Astrocyte (in vitro differentiated cells and primary cell): ENCODE measurements around the gene PEAK1.

Experiments used
- CTCF ChIP-seq: IDR thresholded peaks from 2 replicates; pipeline ENCODE4 v1.5.1; 2011; ENCODE audit warnings: low read depth, mild to moderate bottlenecking, inconsistent platforms, low read length, moderate library complexity; ENCODE audit not compliant: insufficient read depth
- EZH2 ChIP-seq: IDR thresholded peaks from 2 replicates; pipeline ENCODE4 v1.6.1; 2012; ENCODE audit warnings: mild to moderate bottlenecking, low read length, inconsistent platforms; ENCODE audit not compliant: insufficient read depth

- TF ChIP-seq CTCF: no peak
- no peak for TF ChIP-seq EZH2
Measured at GRCh38 chr15:77348511-77348910, 71.4 kb downstream of the PEAK1 start.
